ENCODE measurements around the gene ADAMTSL4. TPM values are rescaled to one million over a fixed set of nuclear protein-coding genes. Genes with fewer than 3 reads are reported as not detected.

ADAMTSL4 gene
- total and polyA plus RNA-seq, 4 experiments from 2014 or later = 0.23 to 0.33 (median 0.24) TPM; not detected in 1

- peaks cover 0 to 6% of the 10 kb centered on the region in 2 donors for H3K27me3 Mint-ChIP-seq
- intact Hi-C loops (cut with micrococcal nuclease) = no loop called here
- H3K36me3 Mint-ChIP-seq = no peaks in the 10 kb centered on the region
- H3K4me3 Mint-ChIP-seq = no peak overlapping the region
- CTCF ChIA-PET (ENCODE audit: partially characterized antibody) = interaction anchor here (1.3 to 1.7 kb wide), 3 partner anchors 15 to 76 kb away, joined by 3 to 5 read pairs (median 4); no protein-coding TSS in a partner anchor
- H3K27ac Mint-ChIP-seq = peak overlapping the region in 1 of 7 donors; percentile 35
- H3K27ac ChIP-seq (ENCODE audit: low read depth, low read length) = no peak overlapping the region
- no peak for DNase-seq
- H3K27me3 ChIP-seq (ENCODE audit: insufficient read depth, low read length) = no peaks in the 10 kb centered on the region
- H3K4me1 Mint-ChIP-seq = peaks cover 0 to 6% (median 4%) of the 10 kb centered on the region in 4 donors
- H3K36me3 ChIP-seq (ENCODE audit: insufficient read depth, low read length) = no peaks in the 10 kb centered on the region
- H3K9me3 ChIP-seq (ENCODE audit: control insufficient read depth in 1 of 2, low read length in 2 of 2) = no peaks in the 10 kb centered on the region
- no peak overlapping the region for H3K4me3 ChIP-seq (ENCODE audit: low read length in 2 of 2)
- POLR2A ChIA-PET (ENCODE audit: partially characterized antibody) = interaction anchor here (1.2 kb wide), 1 partner anchor 19 kb away, joined by 4 read pairs; the partner anchor contains the start of gene FALEC
- H3K4me1 ChIP-seq (ENCODE audit: insufficient read depth, low read length) = no peaks in the 10 kb centered on the region
- no peaks in the 10 kb centered on the region for H3K9me3 Mint-ChIP-seq
Measured at GRCh38 chr1:150534002-150534401, 15.2 kb upstream of the ADAMTSL4 start.

- DNase-seq = no peak
- Mint-ChIP-seq H3K9me3 (no peaks in the 10 kb centered on the region), H3K27ac (peak overlapping the region in 1 of 7 donors; percentile 25), H3K4me3 (no peak overlapping the region), H3K27me3 (peaks cover 0 to 6% of the 10 kb centered on the region in 2 donors), H3K4me1 (peaks cover 0 to 6% (median 4%) of the 10 kb centered on the region in 4 donors), H3K36me3 (no peaks in the 10 kb centered on the region)
- no peak overlapping the region for H3K27ac ChIP-seq (ENCODE audit: low read depth, low read length)
- H3K4me3 ChIP-seq (ENCODE audit: low read length in 2 of 2) = no peak overlapping the region
- no peaks in the 10 kb centered on the region for H3K36me3 ChIP-seq (ENCODE audit: insufficient read depth, low read length)
- H3K9me3 ChIP-seq (ENCODE audit: control insufficient read depth in 1 of 2, low read length in 2 of 2) = no peaks in the 10 kb centered on the region
- POLR2A ChIA-PET (ENCODE audit: partially characterized antibody) = no interaction called here
- CTCF ChIA-PET (ENCODE audit: partially characterized antibody) = interaction anchor here (1.0 to 1.6 kb wide), 2 partner anchors 70 kb away, joined by 4 to 5 read pairs; no protein-coding TSS in a partner anchor
- no peaks in the 10 kb centered on the region for H3K4me1 ChIP-seq (ENCODE audit: insufficient read depth, low read length)
- intact Hi-C loops (cut with micrococcal nuclease) = no loop called here
- no peaks in the 10 kb centered on the region for H3K27me3 ChIP-seq (ENCODE audit: insufficient read depth, low read length)
Measured at GRCh38 chr1:150535511-150536287, 13.5 kb upstream of the ADAMTSL4 start.

GRCh38 chr1:150536836-150537731, 12.1 kb upstream of the ADAMTSL4 start:
- no peaks in the 10 kb centered on the region for H3K9me3 ChIP-seq (ENCODE audit: control insufficient read depth in 1 of 2, low read length in 2 of 2)

GRCh38 chr1:150537732-150538684, 11.2 kb upstream of the ADAMTSL4 start:
- H3K9me3 ChIP-seq (ENCODE audit: control insufficient read depth in 1 of 2, low read length in 2 of 2) = no peaks in the 10 kb centered on the region
- Mint-ChIP-seq H3K4me3 (no peak overlapping the region), H3K27me3 (peaks cover 0 to 6% of the 10 kb centered on the region in 2 donors), H3K36me3 (no peaks in the 10 kb centered on the region), H3K27ac (no peak overlapping the region), H3K9me3 (no peaks in the 10 kb centered on the region), H3K4me1 (no peaks in the 10 kb centered on the region)
- H3K4me1 ChIP-seq (ENCODE audit: insufficient read depth, low read length) = no peaks in the 10 kb centered on the region
- H3K27me3 ChIP-seq (ENCODE audit: insufficient read depth, low read length) = no peaks in the 10 kb centered on the region
- no peak overlapping the region for H3K4me3 ChIP-seq (ENCODE audit: low read length in 2 of 2)
- CTCF ChIA-PET (ENCODE audit: partially characterized antibody) = interaction anchor here (1.0 to 1.4 kb wide), 2 partner anchors 10 to 282 kb away, joined by 3 to 4 read pairs; no protein-coding TSS in a partner anchor
- H3K27ac ChIP-seq (ENCODE audit: low read depth, low read length) = no peak overlapping the region
- no peaks in the 10 kb centered on the region for H3K36me3 ChIP-seq (ENCODE audit: insufficient read depth, low read length)
- DNase-seq = no peak
- intact Hi-C loops (cut with micrococcal nuclease) = no loop called here
- POLR2A ChIA-PET (ENCODE audit: partially characterized antibody) = no interaction called here

More at GRCh38 chr1:150536836-150537731, 12.1 kb upstream of the ADAMTSL4 start:
- no peak overlapping the region for H3K4me3 ChIP-seq (ENCODE audit: low read length in 2 of 2)
- H3K4me1 ChIP-seq (ENCODE audit: insufficient read depth, low read length) = no peaks in the 10 kb centered on the region
- intact Hi-C loops (cut with micrococcal nuclease) = no loop called here
- no peak overlapping the region for H3K27ac ChIP-seq (ENCODE audit: low read depth, low read length)
- H3K27me3 ChIP-seq (ENCODE audit: insufficient read depth, low read length) = no peaks in the 10 kb centered on the region
- no peak for DNase-seq
- Mint-ChIP-seq H3K9me3 (no peaks in the 10 kb centered on the region), H3K27ac (no peak overlapping the region), H3K36me3 (no peaks in the 10 kb centered on the region), H3K4me3 (no peak overlapping the region), H3K27me3 (peaks cover 0 to 6% of the 10 kb centered on the region in 2 donors), H3K4me1 (peaks cover 0 to 6% (median 4%) of the 10 kb centered on the region in 4 donors)
- POLR2A ChIA-PET (ENCODE audit: partially characterized antibody) = interaction anchor here (0.6 kb wide), 1 partner anchor 27 kb away, joined by 4 read pairs; no protein-coding TSS in a partner anchor
- no peaks in the 10 kb centered on the region for H3K36me3 ChIP-seq (ENCODE audit: insufficient read depth, low read length)
- CTCF ChIA-PET (ENCODE audit: partially characterized antibody) = interaction anchor here (1.0 to 1.6 kb wide), 3 partner anchors 11 to 281 kb away, joined by 3 to 5 read pairs (median 4); no protein-coding TSS in a partner anchor

GRCh38 chr1:150543500-150544143, 5.6 kb upstream of the ADAMTSL4 start:
- intact Hi-C loops (cut with micrococcal nuclease) = no loop called here
- Mint-ChIP-seq H3K9me3 (no peaks in the 10 kb centered on the region), H3K36me3 (no peaks in the 10 kb centered on the region), H3K27me3 (peaks cover 11 to 18% of the 10 kb centered on the region in 2 donors), H3K27ac (no peak overlapping the region), H3K4me1 (peaks cover 3 to 4% (median 3%) of the 10 kb centered on the region in 4 donors), H3K4me3 (no peak overlapping the region)
- no peaks in the 10 kb centered on the region for H3K36me3 ChIP-seq (ENCODE audit: insufficient read depth, low read length)
- no peaks in the 10 kb centered on the region for H3K27me3 ChIP-seq (ENCODE audit: insufficient read depth, low read length)
- CTCF ChIA-PET (ENCODE audit: partially characterized antibody) = no interaction called here
- DNase-seq = no peak
- peaks cover 4% of the 10 kb centered on the region for H3K4me1 ChIP-seq (ENCODE audit: insufficient read depth, low read length)
- H3K9me3 ChIP-seq (ENCODE audit: control insufficient read depth in 1 of 2, low read length in 2 of 2) = no peaks in the 10 kb centered on the region
- H3K27ac ChIP-seq (ENCODE audit: low read depth, low read length) = no peak overlapping the region
- no peak overlapping the region for H3K4me3 ChIP-seq (ENCODE audit: low read length in 2 of 2)
- POLR2A ChIA-PET (ENCODE audit: partially characterized antibody) = no interaction called here

GRCh38 chr1:150544204-150544603, 5.0 kb upstream of the ADAMTSL4 start:
- Mint-ChIP-seq H3K9me3 (no peaks in the 10 kb centered on the region), H3K36me3 (no peaks in the 10 kb centered on the region), H3K27ac (no peak overlapping the region), H3K4me3 (no peak overlapping the region), H3K27me3 (peaks cover 11 to 18% of the 10 kb centered on the region in 2 donors), H3K4me1 (peaks cover 4 to 5% (median 4%) of the 10 kb centered on the region in 4 donors)
- CTCF ChIA-PET (ENCODE audit: partially characterized antibody) = no interaction called here
- peaks cover 5% of the 10 kb centered on the region for H3K4me1 ChIP-seq (ENCODE audit: insufficient read depth, low read length)
- no peaks in the 10 kb centered on the region for H3K36me3 ChIP-seq (ENCODE audit: insufficient read depth, low read length)
- DNase-seq = no peak
- no peak overlapping the region for H3K4me3 ChIP-seq (ENCODE audit: low read length in 2 of 2)
- POLR2A ChIA-PET (ENCODE audit: partially characterized antibody) = no interaction called here
- H3K9me3 ChIP-seq (ENCODE audit: control insufficient read depth in 1 of 2, low read length in 2 of 2) = no peaks in the 10 kb centered on the region
- no peaks in the 10 kb centered on the region for H3K27me3 ChIP-seq (ENCODE audit: insufficient read depth, low read length)
- H3K27ac ChIP-seq (ENCODE audit: low read depth, low read length) = no peak overlapping the region
- intact Hi-C loops (cut with micrococcal nuclease) = no loop called here
